Stimulated activated CD8-positive, alpha-beta memory T cell treated with anti-CD3 and anti-CD28 coated beads, Interleukin-4, amount 100 ng/mL, for 1 hour (primary cell): ENCODE data around the gene UGT3A2.

Experiments used
- DNase-seq, 2 donors: peaks; one replicate each; pipeline ENCODE4 v3.0.0-alpha.2; 2020; ENCODE audit warnings: low read depth in 2 of 2, low spot score in 1 of 2

The UGT3A2 gene

GRCh38 chr5:36066540-36067210, at the start of gene UGT3A2:
UGT3A2 (minus strand) TSS chr5:36066882; CDS start chr5:36066789, 93 bp downstream.
- no peak for DNase-seq

GRCh38 chr5:36111238-36111637, 44.6 kb upstream of the UGT3A2 start:
- no peak for DNase-seq

DNA sequence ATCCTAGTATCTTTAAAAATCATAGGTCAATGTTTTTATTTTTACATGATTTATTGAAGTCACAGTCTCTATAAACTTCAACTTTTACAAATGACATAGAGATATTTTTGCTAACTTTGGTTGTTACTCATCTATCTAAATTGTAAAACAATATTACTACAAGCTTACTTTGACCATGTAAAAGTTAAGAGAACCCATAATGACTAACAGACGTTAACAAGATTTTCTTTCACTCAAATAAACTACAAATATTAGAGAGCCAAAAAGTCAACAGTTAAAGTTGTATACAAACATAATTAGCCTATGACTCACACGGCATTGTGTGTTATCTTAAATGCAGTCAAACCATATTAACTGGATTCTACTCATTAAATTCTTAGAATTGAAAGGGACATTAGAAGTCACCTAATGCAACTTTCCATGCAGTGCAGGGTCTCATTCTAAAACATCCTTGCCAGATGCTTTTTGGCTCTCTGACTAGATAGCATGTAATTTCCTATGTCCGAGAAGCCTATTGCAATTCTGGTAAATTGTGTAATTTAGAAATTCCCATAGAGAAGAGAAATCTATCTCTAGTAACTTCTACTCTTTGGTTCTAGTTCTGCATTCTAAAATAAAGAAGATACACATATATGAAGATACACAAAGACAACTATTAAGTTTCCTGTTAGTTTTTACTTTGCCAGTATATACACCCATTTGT, 42.2 kb upstream of the UGT3A2 start:
- DNase-seq = no peak

DNA sequence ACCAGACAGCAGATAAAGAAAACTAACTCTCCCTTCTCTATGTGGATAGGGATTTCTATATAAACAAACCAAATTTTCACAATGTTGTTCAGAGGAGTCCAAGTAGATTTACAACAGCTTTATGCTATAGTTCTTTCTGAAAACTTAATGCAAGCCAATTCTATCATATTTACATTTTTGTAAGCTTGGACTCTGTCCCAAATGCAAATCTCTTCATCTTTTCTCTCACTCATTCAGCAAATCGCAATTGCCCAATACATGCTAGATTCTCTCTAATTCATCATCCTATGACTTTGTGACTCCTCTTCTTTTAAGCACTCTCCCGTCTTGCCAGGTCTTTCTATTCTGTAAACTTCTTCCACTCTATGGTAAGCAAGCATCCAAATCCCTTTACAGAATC, 39.1 kb upstream of the UGT3A2 start:
- DNase-seq = no peak

GRCh38 chr5:36099748-36100147, 33.1 kb upstream of the UGT3A2 start:
- no peak for DNase-seq

DNA sequence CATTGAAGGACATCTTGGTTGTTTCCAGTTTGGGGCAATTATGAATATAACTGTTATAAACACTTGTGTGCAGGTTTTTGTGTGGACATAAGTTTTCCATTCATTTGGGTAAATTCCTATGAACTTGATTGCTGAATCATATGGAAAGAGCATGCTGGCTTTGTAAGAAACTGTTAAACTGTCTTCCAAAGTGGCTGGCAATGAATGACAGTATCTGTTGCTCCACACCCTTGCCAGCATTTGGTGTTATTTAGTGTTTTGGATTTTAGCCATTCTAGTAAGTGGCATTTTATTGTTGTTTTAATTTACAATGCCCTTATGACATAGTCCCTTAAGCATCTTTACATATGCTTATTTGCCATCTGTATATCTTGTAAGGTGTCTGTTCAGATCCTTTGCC, 29.8 kb upstream of the UGT3A2 start:
- no peak for DNase-seq

DNA sequence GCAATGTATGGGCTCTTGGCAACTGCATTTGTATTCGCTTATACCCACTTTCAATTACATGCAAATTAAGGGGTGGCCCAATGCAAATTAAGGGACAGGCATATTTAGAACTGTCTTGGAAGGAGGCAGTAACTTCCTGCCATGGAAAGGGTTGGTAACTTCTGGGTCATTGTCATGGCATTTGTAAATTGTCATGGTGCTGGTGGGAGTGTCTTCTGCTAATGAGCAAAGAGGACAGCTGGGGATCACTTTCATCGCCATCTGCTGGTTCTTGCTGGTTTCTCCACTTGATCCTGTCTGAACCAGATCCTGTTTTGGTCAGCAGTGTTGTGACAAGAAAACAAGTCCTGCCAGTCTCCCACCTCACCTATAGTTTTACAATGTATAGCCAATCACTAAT, 23.3 kb upstream of the UGT3A2 start:
- no peak for DNase-seq

- DNase-seq = no peak
These were observed 12.6 kb upstream of the UGT3A2 start for GRCh38 chr5:36079200-36079781.

- no peak for DNase-seq
These were observed 11.7 kb upstream of the UGT3A2 start for GRCh38 chr5:36078430-36078829.

DNA sequence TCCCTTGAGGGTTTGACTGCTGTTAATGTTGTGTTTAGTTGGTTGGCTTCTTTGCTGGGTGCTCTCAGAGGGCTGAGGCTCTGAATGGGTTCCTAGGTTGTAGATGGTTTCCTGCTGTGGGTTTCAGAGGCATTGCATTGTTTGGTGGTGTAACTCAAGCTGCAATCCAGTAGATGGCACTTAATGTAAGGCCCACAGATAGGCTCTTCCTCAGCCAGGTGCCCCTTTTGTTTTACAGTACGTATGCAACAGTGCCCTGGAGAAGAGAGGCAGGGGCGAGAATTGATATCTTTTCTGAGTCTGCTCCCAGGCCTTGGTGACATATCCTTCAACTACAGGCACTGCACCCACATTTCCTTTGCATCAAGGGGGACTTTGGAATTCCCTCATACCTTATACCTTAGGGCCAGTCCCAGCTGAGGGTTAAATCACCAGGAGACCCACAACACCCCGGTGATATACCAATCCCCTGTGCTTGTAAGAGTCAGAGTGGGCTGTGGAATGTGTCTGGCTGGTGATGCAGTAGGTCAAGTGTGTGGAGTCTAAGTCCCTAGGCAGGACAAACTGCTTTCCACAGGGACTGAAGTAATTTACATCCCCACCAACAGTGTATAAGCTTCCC, 7.0 kb upstream of the UGT3A2 start:
- no peak for DNase-seq

DNA sequence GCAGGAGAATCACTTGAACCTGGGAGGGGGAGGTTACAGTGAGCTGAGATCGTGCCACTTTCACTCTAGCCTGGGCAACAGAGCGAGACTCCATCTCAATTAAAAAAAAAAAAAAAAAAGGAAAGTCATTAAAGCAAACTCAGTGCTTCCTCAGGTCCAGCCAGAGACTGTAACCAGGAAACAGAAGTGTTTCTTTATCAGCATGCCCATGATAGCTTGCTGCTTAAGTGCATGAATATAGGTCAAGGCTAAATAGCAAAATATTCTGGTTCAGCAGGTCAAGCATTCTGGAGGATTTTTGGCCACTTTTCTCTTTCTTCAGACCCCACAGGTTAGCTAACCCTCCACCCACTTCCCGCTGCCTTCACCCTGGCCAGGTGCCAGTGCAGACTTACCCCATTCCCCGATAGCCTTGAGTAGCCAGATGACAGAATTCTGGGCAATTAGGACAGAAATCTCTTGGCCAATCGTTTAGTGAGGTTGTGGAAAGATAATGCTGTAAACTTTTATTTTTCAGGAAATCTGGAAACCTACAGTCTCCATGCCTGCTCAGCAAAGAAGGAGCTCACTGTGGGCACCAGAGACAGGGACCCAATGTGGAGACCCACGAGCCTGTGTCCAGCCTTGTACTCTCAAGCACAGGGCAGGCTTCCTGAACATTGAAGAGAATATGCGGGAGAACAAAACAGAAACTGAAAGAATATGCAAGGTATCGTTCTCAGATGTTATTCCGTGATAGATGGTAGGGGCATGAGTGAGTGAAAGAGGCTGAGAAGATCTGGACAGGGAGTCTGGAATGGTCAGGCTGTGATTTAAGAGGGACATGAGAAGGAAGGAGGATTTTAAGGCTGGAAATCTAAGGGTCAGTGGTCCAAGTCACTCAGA, 4.2 kb upstream of the UGT3A2 start:
- DNase-seq = no peak

GRCh38 chr5:36068751-36069281, 2.1 kb upstream of the UGT3A2 start:
- DNase-seq = no peak

- DNase-seq = no peak
These were observed 612 bp downstream of the UGT3A2 start for GRCh38 chr5:36066001-36066539.

- no peak for DNase-seq
These were observed 6.2 kb downstream of the UGT3A2 start for GRCh38 chr5:36060420-36060887.

DNA sequence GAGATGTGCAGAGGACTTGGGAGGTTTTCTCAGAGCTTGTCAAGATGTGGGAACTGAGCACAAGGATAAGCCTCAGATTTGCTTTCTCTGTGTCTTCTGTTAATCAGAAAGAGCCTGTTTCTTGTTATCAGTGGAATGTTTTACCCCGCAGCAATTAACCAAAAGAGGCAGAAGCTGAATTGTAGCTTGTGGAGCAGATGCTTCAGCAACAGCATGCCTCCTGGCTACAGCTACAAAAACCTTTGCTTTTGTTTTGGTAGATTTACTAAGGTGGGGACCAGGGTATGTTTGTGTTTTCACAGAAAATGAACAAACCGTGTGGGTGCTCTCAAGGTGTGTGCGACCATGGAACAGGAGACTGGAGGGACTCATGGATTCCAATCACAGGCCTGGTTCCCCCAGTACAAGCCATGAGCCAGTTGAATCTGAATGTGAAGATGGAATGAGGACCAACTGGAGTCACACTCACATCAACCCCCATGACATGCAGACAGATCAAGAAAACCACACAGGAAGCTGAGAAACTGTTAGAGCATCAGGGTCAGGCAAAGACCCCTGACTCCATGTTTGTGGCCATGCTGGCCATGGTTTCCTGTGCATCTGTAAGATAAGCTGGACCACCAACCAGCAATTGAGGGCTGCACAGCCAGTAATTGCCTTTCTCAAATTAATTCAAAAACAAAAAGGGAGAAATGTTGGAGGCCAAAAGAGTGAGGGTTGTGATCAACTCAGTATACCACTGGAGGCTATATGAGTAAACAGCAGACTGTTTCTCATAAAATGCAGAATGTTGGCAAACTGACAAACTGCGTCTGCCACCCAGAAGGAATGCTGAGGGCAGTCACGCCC, 6.9 kb downstream of the UGT3A2 start:
- DNase-seq = no peak

DNA sequence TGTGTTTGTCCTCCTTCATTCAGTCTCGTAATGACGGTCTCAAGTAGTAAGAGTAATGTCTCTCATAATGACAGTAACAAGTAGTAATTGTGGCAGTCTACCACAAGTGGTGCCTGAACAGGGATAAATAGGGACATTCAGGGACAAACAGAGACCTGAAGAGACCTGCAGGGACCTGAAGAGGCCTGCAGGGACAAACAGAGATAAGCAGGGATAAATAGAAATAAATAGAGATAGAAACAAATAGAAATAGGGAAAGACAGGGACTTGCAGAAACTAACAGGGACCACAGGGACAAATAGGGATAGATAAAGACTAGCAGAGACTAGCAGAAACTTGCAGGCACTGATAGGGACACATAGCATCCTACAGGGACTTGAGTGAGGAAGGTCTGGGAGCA, 7.9 kb downstream of the UGT3A2 start:
- no peak for DNase-seq

DNA sequence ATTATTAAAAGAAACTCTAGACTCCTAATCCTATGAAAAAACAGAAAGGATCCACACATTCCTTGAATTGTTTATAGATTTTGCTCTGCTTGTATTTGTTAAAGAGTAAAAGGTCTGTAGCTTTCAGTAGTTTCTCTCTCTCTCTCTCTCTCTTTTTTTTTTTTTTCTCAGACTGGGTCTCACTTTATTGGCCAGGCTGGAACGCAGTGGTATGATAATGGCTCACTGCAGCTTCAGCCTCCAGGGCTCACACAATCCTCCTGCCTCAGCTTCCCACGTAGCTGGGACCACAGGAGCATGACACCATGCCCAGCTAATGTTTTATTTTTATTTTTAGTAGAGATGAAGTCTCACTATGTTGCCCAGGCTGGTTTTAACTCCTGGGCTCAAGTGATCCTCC, 9.3 kb downstream of the UGT3A2 start:
- DNase-seq = no peak

DNA sequence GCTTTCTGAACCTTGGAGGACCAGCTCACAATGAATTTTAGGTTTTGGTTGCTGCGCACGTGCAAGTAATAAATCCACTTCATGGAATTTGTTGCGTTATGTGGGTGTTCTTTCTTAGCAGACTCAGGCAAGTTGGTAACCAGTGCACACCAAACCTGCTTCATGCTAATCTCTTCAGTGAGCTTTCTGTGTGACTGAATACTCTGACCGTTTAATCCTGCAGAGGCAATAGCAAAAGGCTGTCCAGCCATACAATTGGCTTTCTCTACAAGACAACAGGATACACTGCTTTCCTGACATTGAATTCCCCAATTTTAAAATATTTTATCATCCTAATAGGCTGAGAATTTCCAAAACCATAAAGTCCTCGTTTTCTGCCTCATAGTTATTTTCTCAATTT, 10.3 kb downstream of the UGT3A2 start:
- no peak for DNase-seq

DNA sequence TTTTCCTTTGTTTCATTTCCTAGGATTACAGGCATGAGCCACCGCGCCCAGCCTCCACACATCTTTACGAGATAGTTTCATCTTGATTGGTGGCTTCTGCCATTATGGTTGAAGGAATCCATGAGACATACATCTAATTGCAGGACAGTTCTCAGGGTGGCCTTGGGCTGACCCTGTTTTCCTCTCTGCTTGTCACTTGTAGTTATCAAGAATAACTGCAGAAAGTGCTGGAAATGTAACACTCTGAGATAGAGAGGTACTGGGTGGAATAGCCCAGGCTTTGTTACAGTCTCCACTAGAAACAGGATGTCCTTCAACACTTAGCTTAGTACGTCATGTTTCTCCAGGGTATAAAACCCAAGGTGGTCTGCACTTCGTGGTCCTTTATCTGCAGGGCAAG, 10.7 kb downstream of the UGT3A2 start:
- no peak for DNase-seq

- DNase-seq = no peak
These were observed 12.0 kb downstream of the UGT3A2 start for GRCh38 chr5:36054647-36055046.
